ENCODE data around the gene IFI44L. TPM values are rescaled to one million over a fixed set of nuclear protein-coding genes. Genes with fewer than 3 reads are reported as not detected.

The IFI44L gene
- polyA plus RNA-seq, 1 donor (not counting 4 experiments of a cell fraction or from before 2014, with no cell fraction given): 34.8 TPM

DNA sequence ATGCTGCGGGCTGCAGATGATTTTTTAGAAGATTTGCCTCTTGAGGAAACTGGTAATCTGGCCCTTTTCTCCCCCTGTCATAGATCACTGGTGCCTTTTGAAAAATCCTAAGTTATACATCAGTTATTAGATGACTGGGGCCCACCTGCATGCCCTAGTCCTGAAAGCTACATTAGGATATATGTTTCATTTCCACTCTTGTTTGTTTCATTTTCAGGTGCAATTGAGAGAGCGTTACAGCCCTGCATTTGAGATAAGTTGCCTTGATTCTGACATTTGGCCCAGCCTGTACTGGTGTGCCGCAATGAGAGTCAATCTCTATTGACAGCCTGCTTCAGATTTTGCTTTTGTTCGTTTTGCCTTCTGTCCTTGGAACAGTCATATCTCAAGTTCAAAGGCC is 21.3 kb downstream of the IFI44L start:
- no peak for TF ChIP-seq EZH2 (IDR thresholded peaks at IDR 0.05; ENCODE audit: low read length)
- TF ChIP-seq, protein P1, sequence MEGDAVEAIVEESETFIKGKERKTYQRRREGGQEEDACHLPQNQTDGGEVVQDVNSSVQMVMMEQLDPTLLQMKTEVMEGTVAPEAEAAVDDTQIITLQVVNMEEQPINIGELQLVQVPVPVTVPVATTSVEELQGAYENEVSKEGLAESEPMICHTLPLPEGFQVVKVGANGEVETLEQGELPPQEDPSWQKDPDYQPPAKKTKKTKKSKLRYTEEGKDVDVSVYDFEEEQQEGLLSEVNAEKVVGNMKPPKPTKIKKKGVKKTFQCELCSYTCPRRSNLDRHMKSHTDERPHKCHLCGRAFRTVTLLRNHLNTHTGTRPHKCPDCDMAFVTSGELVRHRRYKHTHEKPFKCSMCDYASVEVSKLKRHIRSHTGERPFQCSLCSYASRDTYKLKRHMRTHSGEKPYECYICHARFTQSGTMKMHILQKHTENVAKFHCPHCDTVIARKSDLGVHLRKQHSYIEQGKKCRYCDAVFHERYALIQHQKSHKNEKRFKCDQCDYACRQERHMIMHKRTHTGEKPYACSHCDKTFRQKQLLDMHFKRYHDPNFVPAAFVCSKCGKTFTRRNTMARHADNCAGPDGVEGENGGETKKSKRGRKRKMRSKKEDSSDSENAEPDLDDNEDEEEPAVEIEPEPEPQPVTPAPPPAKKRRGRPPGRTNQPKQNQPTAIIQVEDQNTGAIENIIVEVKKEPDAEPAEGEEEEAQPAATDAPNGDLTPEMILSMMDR (optimal IDR thresholded peaks at IDR 0.05 in 1 of 3, IDR thresholded peaks at IDR 0.05 in 1 of 3, conservative IDR thresholded peaks at IDR 0.05 in 1 of 3; ENCODE audit: extremely low read depth in 1 of 3, insufficient read depth in 2 of 3, low read length in 3 of 3): no peak
- Histone ChIP-seq H3K27me3 (ENCODE audit: control insufficient read depth, extremely low read depth, insufficient read depth, low read length) (no peaks in the 10 kb centered on the region), H3K9me3 (ENCODE audit: control insufficient read depth, low read depth, low read length) (no peaks in the 10 kb centered on the region), H3K4me1 (ENCODE audit: control insufficient read depth, extremely low read depth, insufficient read depth, low read length) (no peaks in the 10 kb centered on the region), H2AFZ (ENCODE audit: control insufficient read depth, low read length) (no peak overlapping the region), H3K79me2 (ENCODE audit: control insufficient read depth, insufficient read depth, low read length) (no peaks in the 10 kb centered on the region), H3K4me3 (ENCODE audit: control insufficient read depth in 2 of 3, extremely low read depth in 1 of 3, insufficient read depth in 2 of 3, low read depth in 1 of 3, low read length in 3 of 3) (no peak overlapping the region), H3K9me1 (ENCODE audit: control insufficient read depth, extremely low read depth, insufficient read depth, low read length) (no peaks in the 10 kb centered on the region), H3K4me2 (ENCODE audit: control insufficient read depth, extremely low read depth, insufficient read depth, low read depth, low read length) (no peak overlapping the region), H3K9ac (ENCODE audit: control insufficient read depth, extremely low read depth, insufficient read depth, low read length) (no peak overlapping the region), H4K20me1 (ENCODE audit: control insufficient read depth, extremely low read depth, insufficient read depth, low read length) (no peaks in the 10 kb centered on the region), H3K27ac (ENCODE audit: control insufficient read depth, insufficient read depth, low read length) (no peak overlapping the region), H3K36me3 (ENCODE audit: control insufficient read depth in 2 of 2, extremely low read depth in 1 of 2, insufficient read depth in 2 of 2, low read length in 2 of 2) (peaks cover 0 to 2% of the 10 kb centered on the region in 2 experiments)
- dilution Hi-C loops (cut with MboI; ENCODE audit: extremely low pct_ligation_motif_present, low sequenced_read_pairs): no loop called here
- FAIRE-seq (no peak), DNase-seq (ENCODE audit: low read depth, low spot score) (no peak)

DNA sequence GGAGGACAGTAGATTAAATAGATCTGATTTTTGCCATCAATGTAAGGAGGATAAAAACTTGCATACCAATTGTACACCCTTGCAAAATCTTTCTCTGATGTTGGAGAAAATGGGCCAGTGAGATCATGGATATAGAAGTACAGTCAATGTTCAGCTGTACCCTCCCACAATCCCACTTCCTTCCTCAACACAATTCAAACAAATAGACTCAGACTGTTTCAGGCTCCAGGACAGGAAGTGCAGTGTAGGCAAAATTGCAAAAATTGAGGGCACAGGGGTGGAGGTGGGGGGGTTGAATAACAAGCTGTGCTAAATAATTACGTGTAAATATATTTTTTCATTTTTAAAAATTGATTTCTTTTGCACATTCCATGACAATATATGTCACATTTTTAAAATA is 25.5 kb downstream of the IFI44L start:
- no peaks in the 10 kb centered on the region for H3K79me2 ChIP-seq (ENCODE audit: control insufficient read depth, insufficient read depth, low read length)
- peaks cover 0 to 2% of the 10 kb centered on the region in 2 experiments for H3K36me3 ChIP-seq (ENCODE audit: control insufficient read depth in 2 of 2, extremely low read depth in 1 of 2, insufficient read depth in 2 of 2, low read length in 2 of 2)
- FAIRE-seq (no peak), DNase-seq (ENCODE audit: low read depth, low spot score) (no peak)
- no peak for TF ChIP-seq EZH2 (IDR thresholded peaks at IDR 0.05; ENCODE audit: low read length)
- TF ChIP-seq, protein P1 (optimal IDR thresholded peaks at IDR 0.05 in 1 of 3, IDR thresholded peaks at IDR 0.05 in 1 of 3, conservative IDR thresholded peaks at IDR 0.05 in 1 of 3; ENCODE audit: extremely low read depth in 1 of 3, insufficient read depth in 2 of 3, low read length in 3 of 3): no peak
- H3K27me3 ChIP-seq (ENCODE audit: control insufficient read depth, extremely low read depth, insufficient read depth, low read length): no peaks in the 10 kb centered on the region
- H3K9me3 ChIP-seq (ENCODE audit: control insufficient read depth, low read depth, low read length): no peaks in the 10 kb centered on the region
- no peaks in the 10 kb centered on the region for H3K9me1 ChIP-seq (ENCODE audit: control insufficient read depth, extremely low read depth, insufficient read depth, low read length)
- no peak overlapping the region for H3K9ac ChIP-seq (ENCODE audit: control insufficient read depth, extremely low read depth, insufficient read depth, low read length)
- no peaks in the 10 kb centered on the region for H4K20me1 ChIP-seq (ENCODE audit: control insufficient read depth, extremely low read depth, insufficient read depth, low read length)
- no peaks in the 10 kb centered on the region for H3K4me1 ChIP-seq (ENCODE audit: control insufficient read depth, extremely low read depth, insufficient read depth, low read length)
- dilution Hi-C loops (cut with MboI; ENCODE audit: extremely low pct_ligation_motif_present, low sequenced_read_pairs): no loop called here
- no peak overlapping the region for H2AFZ ChIP-seq (ENCODE audit: control insufficient read depth, low read length)
- H3K27ac ChIP-seq (ENCODE audit: control insufficient read depth, insufficient read depth, low read length): no peak overlapping the region
- H3K4me3 ChIP-seq (ENCODE audit: control insufficient read depth in 2 of 3, extremely low read depth in 1 of 3, insufficient read depth in 2 of 3, low read depth in 1 of 3, low read length in 3 of 3): no peak overlapping the region
- no peak overlapping the region for H3K4me2 ChIP-seq (ENCODE audit: control insufficient read depth, extremely low read depth, insufficient read depth, low read depth, low read length)
